Measurements from ENCODE around the gene ZBTB46. TPM values are rescaled to one million over a fixed set of nuclear protein-coding genes. Genes with fewer than 3 reads are reported as not detected.

ZBTB46 gene
- total RNA-seq, 1 experiment from 2014 or later: 9.5 TPM

DNA sequence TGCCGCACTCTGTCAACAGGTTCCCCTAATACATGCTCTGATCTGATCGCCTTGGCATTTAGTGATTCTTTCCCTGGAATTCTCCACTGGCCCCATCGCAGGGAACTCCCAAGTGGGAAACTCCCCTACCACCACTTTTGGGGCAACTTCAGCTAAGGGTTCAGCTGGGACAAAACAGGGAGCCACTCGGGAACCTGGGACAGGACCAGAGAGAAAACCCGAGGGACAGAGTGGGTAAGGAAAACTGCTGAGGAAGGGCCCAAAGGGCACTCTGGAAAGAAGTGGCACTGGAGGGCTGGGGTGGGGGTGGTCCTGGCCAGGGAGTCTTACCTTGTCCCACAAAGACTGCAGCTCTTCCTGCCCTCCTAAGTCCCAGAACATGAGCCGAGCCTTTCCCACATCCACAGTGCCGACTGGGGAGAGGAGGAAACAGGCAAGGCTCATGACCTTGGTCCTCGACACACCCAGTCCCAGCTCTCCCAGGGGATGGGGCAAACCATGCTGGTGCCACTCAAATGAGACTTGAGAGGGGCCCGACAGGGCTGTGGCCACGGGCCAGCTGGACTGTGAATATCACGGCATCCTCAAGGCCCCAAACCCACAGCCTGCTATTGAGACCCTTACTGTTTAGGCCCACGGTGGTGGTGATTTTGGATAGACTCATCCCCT lies 124.9 kb downstream of the ZBTB46 start:
- H3K27me3 Mint-ChIP-seq (ENCODE audit: insufficient read depth, unreplicated experiment): no peaks in the 10 kb centered on the region
- POLR2A ChIA-PET: no interaction called here
- intact Hi-C loops (cut with micrococcal nuclease; ENCODE audit: unreplicated experiment): loop anchor here (2.0 kb wide), 1 partner anchor 251 kb away; the partner anchor contains the start of gene UCKL1
- Histone ChIP-seq H3K4me3 (ENCODE audit: low read depth, low read length) (peak overlapping the region; percentile 96), H3K27me3 (replicated peaks; ENCODE audit: control insufficient read depth, insufficient read depth, low read length) (no peaks in the 10 kb centered on the region), H3K9me3 (no peaks in the 10 kb centered on the region), H3K4me1 (peaks cover 14% of the 10 kb centered on the region), H3K36me3 (ENCODE audit: control insufficient read depth, insufficient read depth, low read length) (peaks cover 18% of the 10 kb centered on the region)
- H3K4me1 Mint-ChIP-seq (ENCODE audit: low read depth, unreplicated experiment): peaks cover 16% of the 10 kb centered on the region
- H3K4me3 Mint-ChIP-seq (ENCODE audit: unreplicated experiment): peak overlapping the region; percentile 87
- DNase-seq: no peak
- CTCF ChIA-PET: interaction anchor here (1.3 to 3.0 kb wide), 2 partner anchors 35 to 42 kb away, joined by 3 to 25 read pairs; no protein-coding TSS in a partner anchor
- H3K9me3 Mint-ChIP-seq (ENCODE audit: unreplicated experiment): no peaks in the 10 kb centered on the region
- TF ChIP-seq, protein P1, sequence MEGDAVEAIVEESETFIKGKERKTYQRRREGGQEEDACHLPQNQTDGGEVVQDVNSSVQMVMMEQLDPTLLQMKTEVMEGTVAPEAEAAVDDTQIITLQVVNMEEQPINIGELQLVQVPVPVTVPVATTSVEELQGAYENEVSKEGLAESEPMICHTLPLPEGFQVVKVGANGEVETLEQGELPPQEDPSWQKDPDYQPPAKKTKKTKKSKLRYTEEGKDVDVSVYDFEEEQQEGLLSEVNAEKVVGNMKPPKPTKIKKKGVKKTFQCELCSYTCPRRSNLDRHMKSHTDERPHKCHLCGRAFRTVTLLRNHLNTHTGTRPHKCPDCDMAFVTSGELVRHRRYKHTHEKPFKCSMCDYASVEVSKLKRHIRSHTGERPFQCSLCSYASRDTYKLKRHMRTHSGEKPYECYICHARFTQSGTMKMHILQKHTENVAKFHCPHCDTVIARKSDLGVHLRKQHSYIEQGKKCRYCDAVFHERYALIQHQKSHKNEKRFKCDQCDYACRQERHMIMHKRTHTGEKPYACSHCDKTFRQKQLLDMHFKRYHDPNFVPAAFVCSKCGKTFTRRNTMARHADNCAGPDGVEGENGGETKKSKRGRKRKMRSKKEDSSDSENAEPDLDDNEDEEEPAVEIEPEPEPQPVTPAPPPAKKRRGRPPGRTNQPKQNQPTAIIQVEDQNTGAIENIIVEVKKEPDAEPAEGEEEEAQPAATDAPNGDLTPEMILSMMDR (IDR thresholded peaks at IDR 0.05; ENCODE audit: insufficient read depth in 1 of 2, low read depth in 1 of 2, low read length in 1 of 2, severe bottlenecking in 1 of 2, unreplicated experiment in 1 of 2): no peak
- H3K27ac Mint-ChIP-seq (ENCODE audit: unreplicated experiment): peak overlapping the region; percentile 84
- peaks cover 100% of the 10 kb centered on the region for H3K36me3 Mint-ChIP-seq (ENCODE audit: insufficient read depth, unreplicated experiment)
- BruUV-seq (replicated peaks): TSS peak; percentile 32

GRCh38 chr20:63705232-63706026 lies 125.6 kb downstream of the ZBTB46 start:
- Histone ChIP-seq H3K27me3 (replicated peaks; ENCODE audit: control insufficient read depth, insufficient read depth, low read length) (no peaks in the 10 kb centered on the region), H3K36me3 (ENCODE audit: control insufficient read depth, insufficient read depth, low read length) (peaks cover 16% of the 10 kb centered on the region), H3K4me3 (ENCODE audit: low read depth, low read length) (no peak overlapping the region), H3K4me1 (peaks cover 14% of the 10 kb centered on the region), H3K9me3 (no peaks in the 10 kb centered on the region)
- no peaks in the 10 kb centered on the region for H3K9me3 Mint-ChIP-seq (ENCODE audit: unreplicated experiment)
- no peaks in the 10 kb centered on the region for H3K27me3 Mint-ChIP-seq (ENCODE audit: insufficient read depth, unreplicated experiment)
- no TSS peak for BruUV-seq (replicated peaks)
- TF ChIP-seq, protein P1 (IDR thresholded peaks at IDR 0.05; ENCODE audit: insufficient read depth in 1 of 2, low read depth in 1 of 2, low read length in 1 of 2, severe bottlenecking in 1 of 2, unreplicated experiment in 1 of 2): no peak
- peaks cover 100% of the 10 kb centered on the region for H3K36me3 Mint-ChIP-seq (ENCODE audit: insufficient read depth, unreplicated experiment)
- intact Hi-C loops (cut with micrococcal nuclease; ENCODE audit: unreplicated experiment): loop anchor here (2.0 kb wide), 1 partner anchor 251 kb away; the partner anchor contains the start of gene UCKL1
- H3K27ac Mint-ChIP-seq (ENCODE audit: unreplicated experiment): no peak overlapping the region
- peaks cover 16% of the 10 kb centered on the region for H3K4me1 Mint-ChIP-seq (ENCODE audit: low read depth, unreplicated experiment)
- POLR2A ChIA-PET: no interaction called here
- CTCF ChIA-PET: no interaction called here
- H3K4me3 Mint-ChIP-seq (ENCODE audit: unreplicated experiment): peak overlapping the region; percentile 87
- no peak for DNase-seq

GRCh38 chr20:63704749-63705117 lies 126.3 kb downstream of the ZBTB46 start:
- H3K4me1 Mint-ChIP-seq (ENCODE audit: low read depth, unreplicated experiment): peaks cover 16% of the 10 kb centered on the region
- Histone ChIP-seq H3K4me1 (peaks cover 16% of the 10 kb centered on the region), H3K27me3 (replicated peaks; ENCODE audit: control insufficient read depth, insufficient read depth, low read length) (no peaks in the 10 kb centered on the region), H3K9me3 (no peaks in the 10 kb centered on the region), H3K36me3 (ENCODE audit: control insufficient read depth, insufficient read depth, low read length) (peaks cover 14% of the 10 kb centered on the region), H3K4me3 (ENCODE audit: low read depth, low read length) (no peak overlapping the region)
- H3K9me3 Mint-ChIP-seq (ENCODE audit: unreplicated experiment): no peaks in the 10 kb centered on the region
- no TSS peak for BruUV-seq (replicated peaks)
- H3K27ac Mint-ChIP-seq (ENCODE audit: unreplicated experiment): no peak overlapping the region
- CTCF ChIA-PET: no interaction called here
- H3K27me3 Mint-ChIP-seq (ENCODE audit: insufficient read depth, unreplicated experiment): no peaks in the 10 kb centered on the region
- POLR2A ChIA-PET: no interaction called here
- intact Hi-C loops (cut with micrococcal nuclease; ENCODE audit: unreplicated experiment): no loop called here
- TF ChIP-seq, protein P1 (IDR thresholded peaks at IDR 0.05; ENCODE audit: insufficient read depth in 1 of 2, low read depth in 1 of 2, low read length in 1 of 2, severe bottlenecking in 1 of 2, unreplicated experiment in 1 of 2): no peak
- no peak for DNase-seq
- no peak overlapping the region for H3K4me3 Mint-ChIP-seq (ENCODE audit: unreplicated experiment)
- H3K36me3 Mint-ChIP-seq (ENCODE audit: insufficient read depth, unreplicated experiment): peaks cover 100% of the 10 kb centered on the region

Measured in Caco-2 (cell line).